GM23338 (cell line): ENCODE data around the gene ARMC9. TPM values are rescaled to one million over a fixed set of nuclear protein-coding genes. Genes with fewer than 3 reads are reported as not detected.

Source experiments
- ATAC-seq: fragments of 200-7000 bp; cut with Tn5 transposase; 3 replicates; pipeline ENCODE4 v1.9.1; 2020
- DNase-seq: peaks from one replicate; pipeline ENCODE4 v3.0.0-alpha.2; 2015; ENCODE audit warnings: low spot score
- H2AFZ ChIP-seq: fragments of 200-600 bp; sonication (generic); 2 replicates; pipeline ENCODE4 v1.8.0; 2016; ENCODE audit warnings: antibody characterized with exemption, mild to moderate bottlenecking, moderate library complexity
- H3F3A ChIP-seq: fragments of 200-600 bp; sonication (generic); replicated peaks from 2 replicates; pipeline ENCODE4 v1.8.0; 2017; ENCODE audit warnings: antibody characterized with exemption, mixed run types, low read depth
- H3K27ac ChIP-seq: fragments of 200-600 bp; sonication (generic); 2 replicates; pipeline ENCODE4 v1.6.1; 2016; ENCODE audit warnings: low read depth
- H3K27me3 ChIP-seq: fragments of 200-600 bp; sonication (generic); 2 replicates; pipeline ENCODE4 v1.8.0; 2016; ENCODE audit warnings: mild to moderate bottlenecking, mixed run types, moderate library complexity; ENCODE audit not compliant: insufficient read depth
- H3K36me3 ChIP-seq: fragments of 200-600 bp; sonication (generic); 2 replicates; pipeline ENCODE4 v1.8.0; 2016; ENCODE audit warnings: mild to moderate bottlenecking; ENCODE audit not compliant: insufficient read depth
- H3K4me1 ChIP-seq: fragments of 200-600 bp; sonication (generic); 2 replicates; pipeline ENCODE4 v1.8.0; 2016; ENCODE audit warnings: mild to moderate bottlenecking, moderate library complexity; ENCODE audit not compliant: insufficient read depth
- H3K4me2 ChIP-seq: fragments of 200-600 bp; sonication (generic); 2 replicates; pipeline ENCODE4 v1.7.1; 2017; ENCODE audit warnings: mixed run types
- H3K4me3 ChIP-seq: fragments of 200-600 bp; sonication (generic); 2 replicates; pipeline ENCODE4 v1.6.1; 2016; ENCODE audit warnings: mixed run types
- H3K79me2 ChIP-seq: fragments of 200-600 bp; sonication (generic); replicated peaks from 2 replicates; pipeline ENCODE4 v1.8.0; 2017; ENCODE audit warnings: mild to moderate bottlenecking; ENCODE audit not compliant: insufficient read depth
- H3K9me2 ChIP-seq: fragments of 200-600 bp; sonication (generic); 2 replicates; pipeline ENCODE4 v1.8.0; 2017; ENCODE audit not compliant: insufficient read depth
- H4K20me1 ChIP-seq: fragments of 200-600 bp; sonication (generic); replicated peaks from 2 replicates; pipeline ENCODE4 v1.8.0; 2017; ENCODE audit warnings: mild to moderate bottlenecking; ENCODE audit not compliant: insufficient read depth
- H3K27ac Mint-ChIP-seq: 2 replicates; pipeline ENCODE4 v1.8.0; 2020; ENCODE audit warnings: inconsistent platforms, mild to moderate bottlenecking, moderate library complexity, mixed read lengths
- H3K27me3 Mint-ChIP-seq: 3 replicates; pipeline ENCODE4 v1.8.0; 2022; ENCODE audit warnings: low read depth, mild to moderate bottlenecking, moderate library complexity, mixed read lengths, inconsistent platforms; ENCODE audit not compliant: insufficient read depth, poor library complexity
- H3K36me3 Mint-ChIP-seq: 3 replicates; pipeline ENCODE4 v1.8.0; 2021; ENCODE audit warnings: low read depth, mild to moderate bottlenecking, inconsistent platforms, moderate library complexity, mixed read lengths
- H3K4me1 Mint-ChIP-seq: 3 replicates; pipeline ENCODE4 v1.8.0; 2020; ENCODE audit warnings: mild to moderate bottlenecking, inconsistent platforms, mixed read lengths
- H3K4me3 Mint-ChIP-seq: 3 replicates; pipeline ENCODE4 v1.8.0; 2021; ENCODE audit warnings: moderate library complexity, mild to moderate bottlenecking, inconsistent platforms, mixed read lengths
- H3K9me3 Mint-ChIP-seq: 3 replicates; pipeline ENCODE4 v1.8.0; 2020; ENCODE audit warnings: moderate library complexity, mild to moderate bottlenecking, inconsistent platforms, mixed read lengths
- POLR2AphosphoS5 ChIP-seq: IDR thresholded peaks from 2 replicates; pipeline ENCODE4 v1.6.1; 2016; ENCODE audit warnings: antibody characterized with exemption, low read depth
- long read RNA-seq: library from polyadenylated mRNA; unstranded; transcript quantifications from one replicate; pipeline ENCODE4 v2.0.0, GENCODE V29; 2020; ENCODE audit not compliant: unreplicated experiment
- polyA plus RNA-seq: library from polyadenylated mRNA; unstranded; fragments of >200 nt; fragmentation: Nextera tagmentation; extraction: Ambion mirVana; gene quantifications from 2 replicates; pipeline ENCODE4 v1.2.1, GENCODE V29; 2016
- total RNA-seq: library from RNA; depleted of rRNA; stranded (reverse); fragments of >200 nt; shearing (Covaris generic); gene quantifications from 2 replicates; pipeline ENCODE4 v1.2.3, GENCODE V29; 2014; rRNA removed
- TF ChIP-seq, protein P1 (sequence below): IDR thresholded peaks from one replicate; pipeline ENCODE4 v1.6.1; 2018; ENCODE audit warnings: antibody characterized with exemption; ENCODE audit not compliant: unreplicated experiment
- TF ChIP-seq, protein P2 (sequence below): IDR thresholded peaks from 2 replicates; pipeline ENCODE4 v1.6.1; 2016; ENCODE audit warnings: antibody characterized with exemption

The ARMC9 gene, protein sequence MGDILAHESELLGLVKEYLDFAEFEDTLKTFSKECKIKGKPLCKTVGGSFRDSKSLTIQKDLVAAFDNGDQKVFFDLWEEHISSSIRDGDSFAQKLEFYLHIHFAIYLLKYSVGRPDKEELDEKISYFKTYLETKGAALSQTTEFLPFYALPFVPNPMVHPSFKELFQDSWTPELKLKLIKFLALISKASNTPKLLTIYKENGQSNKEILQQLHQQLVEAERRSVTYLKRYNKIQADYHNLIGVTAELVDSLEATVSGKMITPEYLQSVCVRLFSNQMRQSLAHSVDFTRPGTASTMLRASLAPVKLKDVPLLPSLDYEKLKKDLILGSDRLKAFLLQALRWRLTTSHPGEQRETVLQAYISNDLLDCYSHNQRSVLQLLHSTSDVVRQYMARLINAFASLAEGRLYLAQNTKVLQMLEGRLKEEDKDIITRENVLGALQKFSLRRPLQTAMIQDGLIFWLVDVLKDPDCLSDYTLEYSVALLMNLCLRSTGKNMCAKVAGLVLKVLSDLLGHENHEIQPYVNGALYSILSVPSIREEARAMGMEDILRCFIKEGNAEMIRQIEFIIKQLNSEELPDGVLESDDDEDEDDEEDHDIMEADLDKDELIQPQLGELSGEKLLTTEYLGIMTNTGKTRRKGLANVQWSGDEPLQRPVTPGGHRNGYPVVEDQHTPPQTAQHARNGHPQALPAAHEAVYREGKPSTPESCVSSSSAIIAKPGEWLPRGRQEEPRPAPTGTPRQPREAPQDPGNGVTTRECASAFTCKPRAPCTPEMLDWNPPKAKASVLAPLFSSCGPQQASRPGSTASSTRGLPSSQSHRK
- 56.0 and 63.6 TPM in 2 replicates for total RNA-seq
- polyA plus RNA-seq: 24.4 and 29.2 TPM in 2 replicates
- long read RNA-seq, transcript ARMC9-201 (21 exons, 2,300 nt): major isoform, 9 of 22 reads
- long read RNA-seq, partial matches to known transcripts: 4 of 22 reads
- long read RNA-seq, other reads (novel, unspliced or antisense): 9 of 22 reads

DNA sequence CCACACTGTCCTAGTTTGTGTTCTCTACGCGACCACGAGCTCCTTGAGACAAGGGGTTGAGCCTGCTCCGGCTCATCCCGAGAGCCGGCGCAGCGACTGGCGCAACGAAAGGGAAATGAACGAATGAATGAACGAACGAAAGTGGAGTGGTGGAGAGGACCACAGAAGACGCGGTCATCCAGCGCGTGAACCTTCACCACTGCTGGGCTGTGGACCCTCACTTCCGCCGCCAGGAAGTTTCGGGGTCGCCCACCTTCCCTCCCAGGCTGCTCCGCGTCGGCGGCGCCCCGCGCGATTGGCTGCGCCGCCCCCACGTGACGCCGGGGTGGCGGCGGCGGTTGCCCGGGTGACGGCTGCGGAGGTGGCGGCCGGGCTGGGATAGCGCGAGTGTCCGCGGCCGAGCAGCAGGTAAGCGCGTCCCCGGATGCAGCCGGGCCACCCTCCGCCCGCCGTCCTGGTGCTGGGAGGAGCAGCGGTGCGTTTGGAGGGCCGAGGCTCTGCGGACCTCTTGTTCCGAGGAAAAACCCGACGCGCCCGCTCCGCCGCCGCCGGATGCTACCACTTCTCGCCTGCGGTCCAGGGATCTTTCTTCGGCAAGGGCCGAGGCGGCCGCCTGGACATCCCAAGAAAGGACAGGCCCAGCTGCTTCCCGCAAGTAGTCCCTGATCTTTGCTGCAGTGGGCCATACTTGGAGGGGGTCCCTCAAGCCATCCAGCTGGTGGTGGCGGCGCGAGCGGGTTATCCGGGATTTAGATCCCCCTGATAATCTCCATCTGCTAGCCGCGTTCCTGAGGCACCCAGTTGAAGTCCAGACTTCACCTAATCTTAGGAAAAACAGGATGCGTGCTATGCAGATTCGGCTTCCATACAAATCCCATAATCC, at the start of gene ARMC9:
TSS of gene ARMC9 (plus strand) at position 341 of the 883 bp plus-strand sequence. CDS start 7,608 bp downstream, outside the sequence.
- TF ChIP-seq, protein P1, sequence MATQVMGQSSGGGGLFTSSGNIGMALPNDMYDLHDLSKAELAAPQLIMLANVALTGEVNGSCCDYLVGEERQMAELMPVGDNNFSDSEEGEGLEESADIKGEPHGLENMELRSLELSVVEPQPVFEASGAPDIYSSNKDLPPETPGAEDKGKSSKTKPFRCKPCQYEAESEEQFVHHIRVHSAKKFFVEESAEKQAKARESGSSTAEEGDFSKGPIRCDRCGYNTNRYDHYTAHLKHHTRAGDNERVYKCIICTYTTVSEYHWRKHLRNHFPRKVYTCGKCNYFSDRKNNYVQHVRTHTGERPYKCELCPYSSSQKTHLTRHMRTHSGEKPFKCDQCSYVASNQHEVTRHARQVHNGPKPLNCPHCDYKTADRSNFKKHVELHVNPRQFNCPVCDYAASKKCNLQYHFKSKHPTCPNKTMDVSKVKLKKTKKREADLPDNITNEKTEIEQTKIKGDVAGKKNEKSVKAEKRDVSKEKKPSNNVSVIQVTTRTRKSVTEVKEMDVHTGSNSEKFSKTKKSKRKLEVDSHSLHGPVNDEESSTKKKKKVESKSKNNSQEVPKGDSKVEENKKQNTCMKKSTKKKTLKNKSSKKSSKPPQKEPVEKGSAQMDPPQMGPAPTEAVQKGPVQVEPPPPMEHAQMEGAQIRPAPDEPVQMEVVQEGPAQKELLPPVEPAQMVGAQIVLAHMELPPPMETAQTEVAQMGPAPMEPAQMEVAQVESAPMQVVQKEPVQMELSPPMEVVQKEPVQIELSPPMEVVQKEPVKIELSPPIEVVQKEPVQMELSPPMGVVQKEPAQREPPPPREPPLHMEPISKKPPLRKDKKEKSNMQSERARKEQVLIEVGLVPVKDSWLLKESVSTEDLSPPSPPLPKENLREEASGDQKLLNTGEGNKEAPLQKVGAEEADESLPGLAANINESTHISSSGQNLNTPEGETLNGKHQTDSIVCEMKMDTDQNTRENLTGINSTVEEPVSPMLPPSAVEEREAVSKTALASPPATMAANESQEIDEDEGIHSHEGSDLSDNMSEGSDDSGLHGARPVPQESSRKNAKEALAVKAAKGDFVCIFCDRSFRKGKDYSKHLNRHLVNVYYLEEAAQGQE: no peak
- TF ChIP-seq POLR2AphosphoS5: peak; percentile 98
- TF ChIP-seq, protein P2, sequence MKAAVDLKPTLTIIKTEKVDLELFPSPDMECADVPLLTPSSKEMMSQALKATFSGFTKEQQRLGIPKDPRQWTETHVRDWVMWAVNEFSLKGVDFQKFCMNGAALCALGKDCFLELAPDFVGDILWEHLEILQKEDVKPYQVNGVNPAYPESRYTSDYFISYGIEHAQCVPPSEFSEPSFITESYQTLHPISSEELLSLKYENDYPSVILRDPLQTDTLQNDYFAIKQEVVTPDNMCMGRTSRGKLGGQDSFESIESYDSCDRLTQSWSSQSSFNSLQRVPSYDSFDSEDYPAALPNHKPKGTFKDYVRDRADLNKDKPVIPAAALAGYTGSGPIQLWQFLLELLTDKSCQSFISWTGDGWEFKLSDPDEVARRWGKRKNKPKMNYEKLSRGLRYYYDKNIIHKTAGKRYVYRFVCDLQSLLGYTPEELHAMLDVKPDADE: peak; percentile 42
- H3K27ac ChIP-seq: peak within 1 kb of the TSS; percentile 63; the same call in 1 of the 2 replicates
- Mint-ChIP-seq H3K9me3 (peaks cover 17% of the 10 kb centered on the region), H3K27me3 (peaks cover 5% of the 10 kb centered on the region), H3K36me3 (peaks cover 26% of the 10 kb centered on the region), H3K27ac (peak within 1 kb of the TSS; percentile 96), H3K4me3 (peak within 1 kb of the TSS; percentile 96), H3K4me1 (peaks cover 19% of the 10 kb centered on the region)
- H3F3A ChIP-seq: peaks cover 11% of the 10 kb centered on the region
- DNase-seq: peak; percentile 90
- no peaks in the 10 kb centered on the region; the same call in 1 of the 2 replicates for H3K36me3 ChIP-seq
- H3K79me2 ChIP-seq: peaks cover 34% of the 10 kb centered on the region; the same call in 1 of the 2 replicates
- H3K4me1 ChIP-seq: peaks cover 13% of the 10 kb centered on the region
- no peaks in the 10 kb centered on the region for H3K27me3 ChIP-seq
- H4K20me1 ChIP-seq: no peaks in the 10 kb centered on the region
- peak within 1 kb of the TSS; percentile 95 for H3K4me3 ChIP-seq
- no peaks in the 10 kb centered on the region for H3K9me2 ChIP-seq
- H2AFZ ChIP-seq: peak within 1 kb of the TSS; percentile 94
- ATAC-seq: peak; percentile 95
- H3K4me2 ChIP-seq: peak within 1 kb of the TSS; percentile 97
